ENCODE results near the gene CAV2. TPM values are rescaled to one million over a fixed set of nuclear protein-coding genes. Genes with fewer than 3 reads are reported as not detected.

The CAV2 gene
- total RNA-seq, 2 donors from 2014 or later = 93.8 to 157 TPM

DNA sequence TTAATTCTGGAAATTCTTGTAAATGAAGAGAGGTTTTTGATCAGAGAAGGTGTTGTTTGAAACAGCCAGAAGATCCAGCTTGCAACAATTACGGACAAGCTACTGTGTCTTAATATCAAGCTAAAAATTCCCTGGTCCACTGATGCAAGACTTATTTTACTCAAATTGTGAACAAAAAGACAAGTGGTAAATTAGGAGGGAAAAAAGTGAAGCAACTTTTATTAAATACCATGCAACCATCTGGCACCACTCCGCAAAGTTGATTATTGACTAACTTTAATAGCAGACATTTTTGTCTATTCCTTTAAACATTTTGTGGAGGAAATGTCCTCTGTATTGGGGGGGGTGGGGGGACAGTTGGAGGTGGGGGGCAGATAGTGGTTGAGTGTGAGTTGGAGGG lies 5.1 kb upstream of the CAV2 start:
- TF ChIP-seq, protein P1, sequence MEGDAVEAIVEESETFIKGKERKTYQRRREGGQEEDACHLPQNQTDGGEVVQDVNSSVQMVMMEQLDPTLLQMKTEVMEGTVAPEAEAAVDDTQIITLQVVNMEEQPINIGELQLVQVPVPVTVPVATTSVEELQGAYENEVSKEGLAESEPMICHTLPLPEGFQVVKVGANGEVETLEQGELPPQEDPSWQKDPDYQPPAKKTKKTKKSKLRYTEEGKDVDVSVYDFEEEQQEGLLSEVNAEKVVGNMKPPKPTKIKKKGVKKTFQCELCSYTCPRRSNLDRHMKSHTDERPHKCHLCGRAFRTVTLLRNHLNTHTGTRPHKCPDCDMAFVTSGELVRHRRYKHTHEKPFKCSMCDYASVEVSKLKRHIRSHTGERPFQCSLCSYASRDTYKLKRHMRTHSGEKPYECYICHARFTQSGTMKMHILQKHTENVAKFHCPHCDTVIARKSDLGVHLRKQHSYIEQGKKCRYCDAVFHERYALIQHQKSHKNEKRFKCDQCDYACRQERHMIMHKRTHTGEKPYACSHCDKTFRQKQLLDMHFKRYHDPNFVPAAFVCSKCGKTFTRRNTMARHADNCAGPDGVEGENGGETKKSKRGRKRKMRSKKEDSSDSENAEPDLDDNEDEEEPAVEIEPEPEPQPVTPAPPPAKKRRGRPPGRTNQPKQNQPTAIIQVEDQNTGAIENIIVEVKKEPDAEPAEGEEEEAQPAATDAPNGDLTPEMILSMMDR (IDR thresholded peaks at IDR 0.05) = no peak
- ATAC-seq (ENCODE audit: insufficient number of reproducible peaks, low FRiP score, low read depth) = no peak
- peak overlapping the region; percentile 53 to 79 for H3K27ac ChIP-seq

DNA sequence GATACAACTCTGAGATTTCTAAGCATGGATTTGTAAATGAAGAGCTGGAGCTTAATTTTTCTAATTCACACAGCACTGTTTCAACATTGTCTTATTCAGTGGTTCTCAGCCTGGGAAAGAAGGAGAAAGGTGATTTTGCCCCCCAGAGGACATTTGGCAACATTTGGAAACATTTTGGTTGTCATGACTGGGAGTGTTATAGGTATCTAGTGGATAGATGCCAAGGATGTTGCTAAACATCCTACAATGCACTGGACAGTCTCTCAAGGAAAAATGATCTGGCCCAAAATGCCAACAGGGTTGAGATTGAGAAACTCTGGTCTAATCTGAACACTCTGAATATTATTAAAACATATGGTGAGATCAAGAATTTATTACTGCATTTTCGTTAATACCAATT lies 3.8 kb upstream of the CAV2 start:
- H3K27ac ChIP-seq = peak overlapping the region; percentile 7 to 79
- no peak for ATAC-seq (ENCODE audit: insufficient number of reproducible peaks, low FRiP score, low read depth)

More for the DNA sequence above, 5.1 kb upstream of the CAV2 start:
- Histone ChIP-seq H3K27me3 (replicated peaks; ENCODE audit: insufficient read depth) (no peaks in the 10 kb centered on the region), H3K9me3 (no peaks in the 10 kb centered on the region), H3K4me3 (no peak overlapping the region), H3K4me1 (ENCODE audit: control insufficient read depth in 1 of 2, low read depth in 2 of 2) (peaks cover 28 to 49% of the 10 kb centered on the region in 2 donors), H3K36me3 (no peaks in the 10 kb centered on the region)
- DNase-seq (ENCODE audit: low spot score) = no peak

DNA sequence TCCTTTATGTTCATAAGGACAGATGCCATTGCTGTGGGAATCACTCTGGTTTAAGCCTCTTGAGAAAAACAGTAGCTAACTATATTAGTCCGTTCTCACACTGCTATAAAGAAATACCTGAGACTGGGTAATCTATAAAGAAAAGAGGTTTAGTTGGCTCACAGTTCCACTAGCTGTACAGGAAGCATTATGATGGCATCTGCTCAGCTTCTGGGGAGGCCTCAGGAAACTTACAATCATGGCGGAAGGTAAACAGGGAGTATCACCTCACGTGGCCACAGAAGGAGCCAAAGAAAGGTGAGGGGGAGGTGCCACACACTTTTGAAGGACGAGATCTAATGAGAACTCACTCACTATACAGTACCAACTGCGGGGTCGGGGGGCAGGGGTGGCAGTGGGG lies 2.9 kb upstream of the CAV2 start:
- Histone ChIP-seq H3K4me1 (ENCODE audit: control insufficient read depth in 1 of 2, low read depth in 2 of 2) (peaks cover 15 to 34% of the 10 kb centered on the region in 2 donors), H3K9me3 (no peaks in the 10 kb centered on the region), H3K27ac (peak overlapping the region; percentile 19 to 99), H3K36me3 (no peaks in the 10 kb centered on the region), H3K27me3 (replicated peaks; ENCODE audit: insufficient read depth) (no peaks in the 10 kb centered on the region), H3K4me3 (no peak overlapping the region)
- ATAC-seq (ENCODE audit: insufficient number of reproducible peaks, low FRiP score, low read depth) = no peak
- TF ChIP-seq, protein P1 (IDR thresholded peaks at IDR 0.05) = no peak
- no peak for DNase-seq (ENCODE audit: low spot score)

More for the DNA sequence above, 3.8 kb upstream of the CAV2 start:
- Histone ChIP-seq H3K4me3 (no peak overlapping the region), H3K4me1 (ENCODE audit: control insufficient read depth in 1 of 2, low read depth in 2 of 2) (peaks cover 20 to 40% of the 10 kb centered on the region in 2 donors), H3K9me3 (no peaks in the 10 kb centered on the region), H3K27me3 (replicated peaks; ENCODE audit: insufficient read depth) (no peaks in the 10 kb centered on the region), H3K36me3 (no peaks in the 10 kb centered on the region)
- TF ChIP-seq, protein P1 (IDR thresholded peaks at IDR 0.05) = no peak
- DNase-seq (ENCODE audit: low spot score) = no peak

DNA sequence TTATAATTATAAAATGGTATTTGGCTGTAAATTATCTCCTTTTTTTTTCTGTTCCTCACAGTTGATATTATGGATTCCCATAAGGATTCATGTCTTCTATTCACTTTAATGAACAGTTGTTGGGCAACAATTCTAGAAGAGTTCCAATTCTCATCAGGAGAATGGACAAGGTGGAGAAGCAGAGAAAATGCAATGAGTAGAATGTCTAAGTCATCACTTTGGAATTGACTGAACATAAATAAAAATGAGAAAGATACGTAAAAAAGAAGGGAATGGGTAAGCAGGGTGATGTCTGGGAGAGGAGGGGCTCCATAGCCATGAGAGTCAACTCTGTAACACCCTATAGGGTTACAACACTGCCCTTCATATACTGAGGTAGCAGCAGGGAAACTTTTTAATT lies 1.8 kb upstream of the CAV2 start:
- no peak overlapping the region for H3K4me3 ChIP-seq
- no peaks in the 10 kb centered on the region for H3K27me3 ChIP-seq (replicated peaks; ENCODE audit: insufficient read depth)
- H3K36me3 ChIP-seq = no peaks in the 10 kb centered on the region
- DNase-seq (ENCODE audit: low spot score) (no peak), ATAC-seq (ENCODE audit: insufficient number of reproducible peaks, low FRiP score, low read depth) (no peak)
- peaks cover 16 to 29% of the 10 kb centered on the region in 2 donors for H3K4me1 ChIP-seq (ENCODE audit: control insufficient read depth in 1 of 2, low read depth in 2 of 2)
- peak overlapping the region; percentile 12 to 99 for H3K27ac ChIP-seq
- H3K9me3 ChIP-seq = no peaks in the 10 kb centered on the region
- TF ChIP-seq, protein P1 (IDR thresholded peaks at IDR 0.05) = no peak

DNA sequence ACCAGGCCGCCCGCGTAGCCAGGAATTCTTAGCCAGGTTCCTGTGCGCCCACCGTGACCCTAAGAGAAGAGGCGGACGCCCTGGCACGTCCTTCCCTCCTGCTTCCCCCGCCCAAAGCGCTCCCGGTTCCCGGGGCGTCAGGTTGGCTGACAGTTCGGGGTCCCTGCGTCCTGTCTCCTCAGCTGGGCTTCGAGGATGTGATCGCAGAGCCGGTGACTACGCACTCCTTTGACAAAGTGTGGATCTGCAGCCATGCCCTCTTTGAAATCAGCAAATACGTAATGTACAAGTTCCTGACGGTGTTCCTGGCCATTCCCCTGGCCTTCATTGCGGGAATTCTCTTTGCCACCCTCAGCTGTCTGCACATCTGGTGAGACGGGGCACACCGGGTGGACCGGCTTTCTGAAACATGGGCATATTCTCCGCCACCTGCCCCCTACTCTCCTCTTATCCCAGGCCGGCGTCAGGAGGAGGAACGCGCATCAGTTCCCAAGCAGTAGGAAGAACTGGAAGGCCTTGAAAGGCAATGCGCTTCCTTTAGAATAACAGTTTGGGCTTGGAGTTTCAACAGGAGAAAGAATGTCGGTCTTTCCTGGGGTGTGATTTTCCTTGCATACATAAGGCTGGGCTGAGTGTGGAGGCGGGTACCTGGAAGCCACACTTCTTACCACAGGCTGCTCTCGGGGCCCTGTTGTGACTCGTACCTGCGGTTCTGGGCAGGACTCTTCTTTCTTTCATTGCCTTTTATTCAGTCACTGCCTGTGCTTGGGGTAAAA lies 728 bp downstream of the CAV2 start:
- ATAC-seq (ENCODE audit: insufficient number of reproducible peaks, low FRiP score, low read depth) (peak; percentile 24), DNase-seq (ENCODE audit: low spot score) (no peak)

More for the DNA sequence above, 728 bp downstream of the CAV2 start:
- Histone ChIP-seq H3K4me3 (peak overlapping the region; percentile 96), H3K27ac (peak overlapping the region; percentile 99), H3K36me3 (no peaks in the 10 kb centered on the region), H3K9me3 (no peaks in the 10 kb centered on the region), H3K27me3 (replicated peaks; ENCODE audit: insufficient read depth) (no peaks in the 10 kb centered on the region), H3K4me1 (ENCODE audit: control insufficient read depth in 1 of 2, low read depth in 2 of 2) (peaks cover 16 to 31% of the 10 kb centered on the region in 2 donors)
- TF ChIP-seq, protein P1 (IDR thresholded peaks at IDR 0.05) = no peak

Measured in thoracic aorta (tissue), 2 donors.